Stimulated activated effector memory CD8-positive, alpha-beta T cell treated with anti-CD3 and anti-CD28 coated beads, Interleukin-12 subunit alpha, Interleukin-12 subunit beta, amount 100 ng/mL, for 72 hours (primary cell): Measurements from ENCODE around the gene PPHLN1.

Experiments
- ATAC-seq: fragments of 150-1000 bp; cut with Tn5 transposase; 2 replicates; pipeline ENCODE4 v1.10.0; 2021
- DNase-seq, 2 donors: peaks; one replicate each; pipeline ENCODE4 v3.0.0; 2021 to 2022; ENCODE audit warnings: low spot score in 2 of 2
- H3K27ac Mint-ChIP-seq: one replicate; pipeline ENCODE4 v1.8.0; 2022; ENCODE audit warnings: mild to moderate bottlenecking, mixed read lengths
- H3K36me3 Mint-ChIP-seq: one replicate; pipeline ENCODE4 v1.8.0; 2022; ENCODE audit warnings: mild to moderate bottlenecking, mixed read lengths
- H3K4me1 Mint-ChIP-seq: one replicate; pipeline ENCODE4 v1.8.0; 2022; ENCODE audit warnings: mixed read lengths
- H3K4me3 Mint-ChIP-seq: one replicate; pipeline ENCODE4 v1.8.0; 2022; ENCODE audit warnings: mild to moderate bottlenecking, mixed read lengths
- H3K9me3 Mint-ChIP-seq: one replicate; pipeline ENCODE4 v1.8.0; 2022; ENCODE audit warnings: mixed read lengths

The PPHLN1 gene, protein sequence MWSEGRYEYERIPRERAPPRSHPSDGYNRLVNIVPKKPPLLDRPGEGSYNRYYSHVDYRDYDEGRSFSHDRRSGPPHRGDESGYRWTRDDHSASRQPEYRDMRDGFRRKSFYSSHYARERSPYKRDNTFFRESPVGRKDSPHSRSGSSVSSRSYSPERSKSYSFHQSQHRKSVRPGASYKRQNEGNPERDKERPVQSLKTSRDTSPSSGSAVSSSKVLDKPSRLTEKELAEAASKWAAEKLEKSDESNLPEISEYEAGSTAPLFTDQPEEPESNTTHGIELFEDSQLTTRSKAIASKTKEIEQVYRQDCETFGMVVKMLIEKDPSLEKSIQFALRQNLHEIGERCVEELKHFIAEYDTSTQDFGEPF

DNA sequence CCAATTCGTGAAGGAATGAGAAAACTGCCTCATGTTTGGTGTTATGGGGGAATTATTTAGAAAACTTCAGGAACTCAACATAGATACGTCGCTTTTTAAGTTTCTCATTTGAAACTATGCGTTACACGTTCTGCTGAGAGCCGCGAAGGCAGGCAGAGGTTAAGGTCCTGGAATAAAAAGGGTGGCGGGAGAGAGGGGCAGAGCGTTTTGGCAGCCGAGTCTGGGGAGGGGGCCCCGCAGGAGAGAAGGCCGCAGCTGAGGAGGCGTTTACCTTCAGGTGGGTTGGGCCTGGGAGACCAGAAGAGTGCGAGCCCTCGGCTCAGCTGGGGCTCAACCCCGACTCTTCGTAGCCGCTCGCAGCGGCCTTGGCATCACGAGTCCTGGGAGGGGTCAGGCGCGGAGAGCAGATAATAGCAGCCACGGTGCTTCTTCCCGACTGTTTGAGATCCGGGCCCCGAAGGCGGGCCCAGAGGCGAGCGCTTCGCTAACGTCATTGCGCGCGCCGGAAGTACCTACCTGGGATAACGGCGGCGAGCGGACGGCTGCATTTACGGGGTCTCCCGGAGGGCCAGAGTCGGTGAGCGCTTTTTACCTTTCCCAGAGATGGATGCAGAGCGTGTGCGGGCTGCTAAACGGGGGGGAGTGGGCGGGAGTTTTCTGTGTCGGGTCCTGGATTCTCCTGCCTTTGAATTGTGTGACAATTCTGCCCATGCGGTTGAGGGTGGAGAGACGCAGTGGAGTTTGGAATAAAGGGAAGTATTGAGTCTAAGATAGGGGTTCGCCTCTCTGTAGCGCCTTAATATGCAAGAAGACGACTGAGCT is at the start of gene PPHLN1, which contains the start of gene ZCRB1:
Gene PPHLN1 (plus strand): TSS at position 515 of the 822 bp plus-strand sequence. CDS start 9,736 bp downstream, outside the sequence.
Gene ZCRB1 (minus strand): TSS at position 442 of the 822 bp plus-strand sequence. CDS start 1,992 bp downstream, outside the sequence.
- ATAC-seq (peak; percentile 98), DNase-seq (peak; percentile 58 to 86)
- Mint-ChIP-seq H3K27ac (peak within 1 kb of the TSS; percentile 98), H3K9me3 (no peaks in the 10 kb centered on the region), H3K4me1 (peaks cover 42% of the 10 kb centered on the region), H3K4me3 (peak within 1 kb of the TSS; percentile 98), H3K36me3 (peaks cover 54% of the 10 kb centered on the region)

DNA sequence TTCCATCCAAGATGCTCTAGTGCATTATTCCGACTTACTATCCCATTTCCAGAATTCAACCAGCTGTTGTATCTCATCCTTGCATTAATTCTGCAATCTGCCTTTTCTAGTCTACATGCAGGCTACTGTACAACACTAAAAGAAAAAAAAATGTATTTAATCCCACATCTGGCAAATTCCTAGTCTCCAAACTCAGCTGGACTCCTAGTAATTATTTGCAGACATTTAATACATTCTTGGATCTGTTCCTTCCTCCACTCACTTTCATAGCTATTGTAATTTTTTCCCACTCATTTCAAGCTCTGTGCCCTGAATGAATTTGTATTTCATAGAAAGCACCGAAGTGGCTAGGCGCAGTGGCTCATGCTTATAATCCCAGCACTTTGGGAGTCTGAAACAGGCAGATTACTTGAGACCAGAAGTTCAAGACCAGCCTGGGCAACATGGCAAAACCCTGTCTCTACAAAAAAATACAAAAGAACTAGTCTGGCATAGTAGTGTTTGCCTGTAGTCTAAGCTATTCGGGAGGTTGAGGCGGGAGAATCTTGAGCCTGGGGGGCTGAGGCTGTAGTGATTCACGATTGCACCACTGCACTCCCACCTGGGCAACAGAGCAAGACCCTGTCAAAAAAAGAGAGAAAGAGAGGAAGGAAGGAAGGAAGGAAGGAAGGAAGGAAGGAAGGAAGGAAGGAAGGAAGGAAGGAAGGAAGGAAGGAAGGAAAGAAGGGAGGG is 48.4 kb upstream of the PPHLN1 start:
- ATAC-seq = no peak
- Mint-ChIP-seq H3K9me3 (no peaks in the 10 kb centered on the region), H3K27ac (no peak overlapping the region), H3K4me3 (no peak overlapping the region), H3K4me1 (no peaks in the 10 kb centered on the region), H3K36me3 (no peaks in the 10 kb centered on the region)
- no peak for DNase-seq

DNA sequence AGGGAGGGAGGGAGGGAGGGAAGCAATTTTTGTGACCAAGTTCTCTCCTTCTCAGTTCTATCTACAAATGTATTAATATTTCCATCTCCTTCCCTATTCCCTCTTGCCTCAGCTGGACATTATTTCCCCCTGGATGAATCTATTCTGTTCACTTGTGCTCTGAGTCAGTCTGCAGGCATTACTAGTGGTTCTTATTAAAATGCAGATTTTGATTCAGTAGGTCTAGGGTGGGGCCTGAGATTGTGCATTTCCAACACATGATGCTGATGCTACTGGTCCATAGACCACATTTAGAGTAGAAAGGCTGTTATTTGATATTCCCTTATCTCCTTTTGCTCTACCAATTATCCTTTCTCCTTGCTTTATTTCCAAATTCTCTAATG is 47.8 kb upstream of the PPHLN1 start:
- DNase-seq (no peak), ATAC-seq (no peak)
- no peaks in the 10 kb centered on the region for H3K9me3 Mint-ChIP-seq
- H3K4me1 Mint-ChIP-seq = no peaks in the 10 kb centered on the region
- H3K27ac Mint-ChIP-seq = no peak overlapping the region
- H3K36me3 Mint-ChIP-seq = no peaks in the 10 kb centered on the region
- H3K4me3 Mint-ChIP-seq = no peak overlapping the region

DNA sequence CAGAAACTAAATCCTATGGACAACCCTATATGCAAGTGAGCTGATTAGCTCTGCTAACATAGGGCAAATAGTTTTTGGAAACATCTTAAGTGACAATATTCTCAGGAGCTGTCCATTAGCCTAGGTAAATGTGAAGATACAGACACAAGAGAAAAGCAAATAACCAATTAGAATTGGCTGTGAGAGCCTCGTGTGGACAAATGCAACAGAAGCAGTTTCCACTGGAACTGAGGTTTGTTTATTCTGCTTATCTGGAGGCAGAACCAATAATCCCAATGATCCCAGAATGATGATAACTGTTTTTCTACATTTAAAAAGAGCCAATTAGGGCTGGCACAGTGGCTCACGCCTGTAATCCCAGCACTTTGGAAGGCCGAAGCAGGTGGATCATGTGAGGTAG is 44.7 kb upstream of the PPHLN1 start:
- DNase-seq = no peak
- Mint-ChIP-seq H3K4me3 (no peak overlapping the region), H3K27ac (no peak overlapping the region), H3K4me1 (no peaks in the 10 kb centered on the region), H3K9me3 (no peaks in the 10 kb centered on the region), H3K36me3 (no peaks in the 10 kb centered on the region)
- ATAC-seq = no peak

DNA sequence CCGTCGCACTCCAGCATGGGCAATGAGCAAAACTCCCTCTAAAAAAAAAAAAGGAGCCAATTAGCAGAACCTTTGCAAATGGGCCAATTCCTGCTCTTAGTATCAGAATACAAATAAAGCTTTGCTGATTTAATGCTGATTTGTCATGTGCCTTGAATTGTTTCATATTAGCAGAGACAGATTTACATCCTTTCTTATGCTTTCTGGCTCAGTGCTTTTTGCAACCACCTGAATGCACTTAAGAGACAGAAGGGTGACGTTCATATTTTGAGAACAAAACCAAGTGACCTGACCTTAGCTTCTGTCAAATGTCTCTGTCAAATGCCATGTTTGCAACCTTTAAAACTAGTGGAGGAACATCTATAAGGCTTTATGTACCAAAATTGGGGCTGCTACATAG is 44.1 kb upstream of the PPHLN1 start:
- Mint-ChIP-seq H3K4me3 (no peak overlapping the region), H3K9me3 (no peaks in the 10 kb centered on the region), H3K4me1 (no peaks in the 10 kb centered on the region), H3K27ac (no peak overlapping the region), H3K36me3 (no peaks in the 10 kb centered on the region)
- no peak for DNase-seq
- ATAC-seq = no peak

DNA sequence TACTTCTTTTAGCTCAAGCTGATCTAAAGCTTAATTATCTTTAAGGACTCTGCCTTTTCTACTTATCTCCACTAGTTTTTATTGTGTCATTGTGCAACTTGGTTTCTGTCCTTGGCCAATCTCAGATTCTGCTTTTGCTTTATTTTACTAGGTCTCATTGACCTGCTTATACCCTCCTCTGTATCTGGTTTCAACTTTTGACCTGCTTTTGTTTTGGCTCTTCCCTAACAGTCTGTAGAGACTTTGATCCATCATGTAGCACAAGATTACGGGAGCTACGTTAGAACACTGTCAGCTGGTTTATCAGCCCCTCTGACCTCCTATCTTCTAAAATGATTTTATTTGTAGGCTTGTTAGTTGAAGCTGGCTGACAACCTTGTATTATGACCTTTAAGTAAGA is 43.7 kb upstream of the PPHLN1 start:
- no peak for DNase-seq
- Mint-ChIP-seq H3K36me3 (no peaks in the 10 kb centered on the region), H3K9me3 (no peaks in the 10 kb centered on the region), H3K4me1 (no peaks in the 10 kb centered on the region), H3K4me3 (no peak overlapping the region), H3K27ac (no peak overlapping the region)
- ATAC-seq = no peak

DNA sequence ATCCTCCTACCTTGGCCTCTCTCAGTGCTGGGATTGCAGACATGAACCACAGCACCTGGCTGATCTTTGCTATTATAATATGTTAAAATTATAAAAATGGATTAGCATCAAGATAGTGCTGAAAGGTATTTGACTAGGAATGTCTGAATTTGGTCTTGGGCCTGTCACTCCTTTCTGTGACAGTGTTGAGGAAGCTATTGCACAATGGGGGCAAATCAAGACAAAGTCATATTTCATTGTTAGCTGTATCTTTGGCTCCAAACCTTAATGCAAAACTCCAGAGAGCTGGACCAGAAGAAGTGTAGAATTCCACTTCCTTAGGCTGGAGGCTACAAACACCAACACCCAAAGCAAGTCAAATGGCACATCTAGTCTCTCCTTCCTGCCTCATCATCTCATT is 42.2 kb upstream of the PPHLN1 start:
- ATAC-seq = no peak
- H3K9me3 Mint-ChIP-seq = no peaks in the 10 kb centered on the region
- no peak for DNase-seq
- no peaks in the 10 kb centered on the region for H3K36me3 Mint-ChIP-seq
- no peak overlapping the region for H3K27ac Mint-ChIP-seq
- H3K4me3 Mint-ChIP-seq = no peak overlapping the region
- no peaks in the 10 kb centered on the region for H3K4me1 Mint-ChIP-seq

DNA sequence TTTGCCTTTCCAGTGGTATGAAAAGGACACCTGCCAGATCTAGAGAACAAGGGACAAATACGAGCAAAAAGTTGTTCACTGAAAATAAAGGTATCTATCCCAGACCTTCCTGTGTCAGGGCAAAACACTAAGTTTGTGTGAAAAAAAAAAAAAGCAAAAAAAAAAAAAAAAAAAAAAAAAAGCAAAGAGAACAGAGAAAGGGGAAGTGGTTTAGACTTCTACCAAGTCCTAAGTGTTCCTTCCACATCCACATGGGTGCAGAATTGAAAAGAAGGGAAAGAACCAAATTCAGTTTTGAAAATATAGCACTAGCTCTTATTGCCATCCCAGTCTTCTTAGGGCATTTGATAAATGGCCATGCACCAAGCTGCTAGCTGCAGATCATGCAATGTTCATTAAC is 41.8 kb upstream of the PPHLN1 start:
- Mint-ChIP-seq H3K4me3 (no peak overlapping the region), H3K9me3 (no peaks in the 10 kb centered on the region), H3K27ac (no peak overlapping the region), H3K36me3 (no peaks in the 10 kb centered on the region), H3K4me1 (no peaks in the 10 kb centered on the region)
- ATAC-seq (no peak), DNase-seq (no peak)

DNA sequence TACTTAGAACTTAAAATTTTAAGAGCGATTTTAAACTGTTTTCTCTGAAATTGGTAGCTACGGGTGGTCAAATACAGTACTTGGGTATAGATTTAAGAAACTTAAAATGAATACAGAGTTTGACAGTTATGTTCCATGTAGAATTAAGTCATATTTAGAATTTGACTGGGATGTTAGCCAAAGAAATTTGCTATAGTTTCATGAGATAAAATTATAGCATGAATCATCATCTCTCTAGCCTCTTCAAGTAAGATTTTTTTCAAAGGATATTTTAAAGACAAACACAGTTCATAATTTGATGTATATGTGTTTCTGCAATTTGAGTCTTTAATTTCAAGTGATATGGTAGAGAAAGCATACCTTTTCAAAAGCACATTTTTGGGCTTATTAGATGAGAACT is 41.1 kb upstream of the PPHLN1 start:
- no peak overlapping the region for H3K4me3 Mint-ChIP-seq
- no peak overlapping the region for H3K27ac Mint-ChIP-seq
- H3K9me3 Mint-ChIP-seq = no peaks in the 10 kb centered on the region
- DNase-seq = no peak
- no peaks in the 10 kb centered on the region for H3K36me3 Mint-ChIP-seq
- H3K4me1 Mint-ChIP-seq = no peaks in the 10 kb centered on the region
- no peak for ATAC-seq

DNA sequence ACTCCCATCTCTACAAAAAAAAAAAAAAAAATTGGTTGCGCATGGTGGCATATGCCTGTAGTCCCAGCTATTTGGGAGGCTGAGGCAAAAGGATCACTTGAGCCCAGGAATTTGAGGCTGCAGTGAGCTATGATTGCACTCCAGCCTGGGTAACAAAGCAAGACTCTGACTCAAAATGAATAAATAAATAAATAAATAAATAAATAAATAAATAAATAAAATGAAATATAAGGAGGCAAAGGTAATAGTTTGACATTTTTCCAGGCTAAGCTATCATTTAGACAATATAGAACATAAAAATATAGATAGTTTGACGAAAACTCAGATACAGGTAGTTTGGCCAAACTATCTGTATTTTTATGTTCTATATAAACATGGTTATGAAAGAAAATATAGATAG is 40.5 kb upstream of the PPHLN1 start:
- H3K4me3 Mint-ChIP-seq = no peak overlapping the region
- H3K36me3 Mint-ChIP-seq = no peaks in the 10 kb centered on the region

DNA sequence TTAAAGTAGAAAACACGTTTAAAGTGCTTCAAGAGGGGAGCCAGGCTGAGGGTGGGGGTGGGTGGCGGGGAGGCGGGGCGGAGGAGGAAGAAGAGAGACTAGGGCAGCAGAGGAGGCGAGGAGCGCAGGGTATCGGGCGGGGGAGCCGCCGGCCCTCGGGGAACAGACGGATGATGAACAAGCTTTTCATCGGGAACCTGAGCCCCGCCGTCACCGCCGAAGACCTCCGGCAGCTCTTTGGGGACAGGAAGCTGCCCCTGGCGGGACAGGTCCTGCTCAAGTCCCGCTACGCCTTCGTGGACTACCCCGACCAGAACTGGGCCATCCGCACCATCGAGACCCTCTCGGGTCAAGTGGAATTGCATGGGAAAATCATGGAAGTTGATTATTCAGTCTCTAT is 39.2 kb upstream of the PPHLN1 start:
- no peak overlapping the region for H3K4me3 Mint-ChIP-seq
- no peak overlapping the region for H3K27ac Mint-ChIP-seq
- DNase-seq = no peak
- H3K4me1 Mint-ChIP-seq = no peaks in the 10 kb centered on the region
- H3K36me3 Mint-ChIP-seq = no peaks in the 10 kb centered on the region
- H3K9me3 Mint-ChIP-seq = no peaks in the 10 kb centered on the region
- no peak for ATAC-seq

More for the DNA sequence above, 40.5 kb upstream of the PPHLN1 start:
- Mint-ChIP-seq H3K4me1 (no peaks in the 10 kb centered on the region), H3K27ac (no peak overlapping the region), H3K9me3 (no peaks in the 10 kb centered on the region)
- DNase-seq (no peak), ATAC-seq (no peak)

DNA sequence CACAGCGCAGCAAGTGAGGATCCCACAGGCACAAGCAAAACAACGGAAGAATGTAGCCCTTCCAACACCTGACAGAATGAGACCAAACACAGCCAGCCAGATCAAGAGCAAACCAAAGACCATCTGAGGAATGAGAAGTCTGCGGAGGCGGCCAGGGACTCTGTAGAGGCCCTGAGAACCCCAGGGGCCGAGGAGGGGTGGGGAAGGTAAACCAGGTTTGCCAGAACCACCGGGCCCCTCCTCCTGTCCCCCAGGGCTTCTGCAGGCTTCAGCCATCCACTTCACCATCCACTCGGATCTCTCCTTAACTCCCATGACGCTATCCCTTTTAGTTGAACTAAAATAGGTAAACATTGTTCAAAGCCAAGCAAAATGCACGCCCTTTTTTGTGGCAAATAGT is 37.4 kb upstream of the PPHLN1 start:
- no peak overlapping the region for H3K4me3 Mint-ChIP-seq
- no peaks in the 10 kb centered on the region for H3K4me1 Mint-ChIP-seq
- no peaks in the 10 kb centered on the region for H3K9me3 Mint-ChIP-seq

DNA sequence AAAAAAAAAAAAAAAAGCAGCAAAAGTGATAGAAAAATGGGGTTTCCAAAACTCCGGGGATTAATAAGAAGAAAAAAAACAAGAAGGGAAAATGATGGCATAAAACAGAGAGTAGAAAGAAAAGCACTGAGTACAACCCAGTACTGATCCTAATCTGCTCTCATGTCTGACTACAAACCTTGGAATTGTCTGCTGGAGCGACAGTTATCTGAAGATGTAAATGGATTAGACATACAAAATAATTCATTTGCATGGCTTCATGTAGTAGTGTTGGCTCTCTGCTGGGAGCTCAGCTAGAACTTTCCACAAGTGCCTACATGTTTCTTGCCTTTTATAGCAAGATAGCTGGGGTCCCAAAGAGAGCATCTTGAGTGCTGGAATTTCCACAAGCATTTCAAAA is 34.3 kb upstream of the PPHLN1 start:
- ATAC-seq (no peak), DNase-seq (no peak)
- no peaks in the 10 kb centered on the region for H3K36me3 Mint-ChIP-seq
- H3K27ac Mint-ChIP-seq = no peak overlapping the region
- no peaks in the 10 kb centered on the region for H3K4me1 Mint-ChIP-seq
- no peak overlapping the region for H3K4me3 Mint-ChIP-seq
- H3K9me3 Mint-ChIP-seq = no peaks in the 10 kb centered on the region

More for the DNA sequence above, 37.4 kb upstream of the PPHLN1 start:
- Mint-ChIP-seq H3K27ac (no peak overlapping the region), H3K36me3 (no peaks in the 10 kb centered on the region)
- ATAC-seq (no peak), DNase-seq (no peak)

DNA sequence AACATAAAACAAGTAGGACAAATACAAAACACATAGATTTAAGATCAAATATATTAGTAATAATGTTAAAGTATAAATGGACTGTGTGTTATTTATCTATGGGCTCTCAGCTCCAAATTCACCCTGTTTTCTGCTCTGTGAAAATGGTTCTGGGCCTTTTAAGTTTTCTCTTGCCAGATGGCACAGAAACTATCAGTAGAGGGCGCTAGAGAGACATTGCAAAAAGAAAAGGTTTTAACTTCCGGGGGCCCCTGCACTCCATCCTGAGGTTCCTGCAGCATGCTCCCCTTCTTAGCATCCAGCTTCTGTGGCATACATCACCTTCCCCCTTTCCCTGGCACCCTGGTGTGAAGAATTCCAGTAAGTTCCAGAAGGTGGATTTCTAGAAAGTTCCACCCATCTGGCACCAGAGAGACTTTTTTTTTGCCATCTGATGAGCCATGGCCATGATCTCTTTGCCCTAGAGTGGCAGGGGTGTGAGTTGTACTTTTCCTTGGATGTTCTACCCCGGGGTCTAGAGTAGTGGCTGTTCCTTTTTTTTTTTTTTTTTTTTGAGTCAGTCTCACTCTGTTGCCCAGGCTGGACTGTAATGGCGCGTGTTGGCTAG is 29.4 kb upstream of the PPHLN1 start:
- Mint-ChIP-seq H3K27ac (no peak overlapping the region), H3K36me3 (peaks cover 13% of the 10 kb centered on the region), H3K4me1 (peaks cover 19% of the 10 kb centered on the region), H3K9me3 (no peaks in the 10 kb centered on the region), H3K4me3 (no peak overlapping the region)
- no peak for ATAC-seq
- no peak for DNase-seq

DNA sequence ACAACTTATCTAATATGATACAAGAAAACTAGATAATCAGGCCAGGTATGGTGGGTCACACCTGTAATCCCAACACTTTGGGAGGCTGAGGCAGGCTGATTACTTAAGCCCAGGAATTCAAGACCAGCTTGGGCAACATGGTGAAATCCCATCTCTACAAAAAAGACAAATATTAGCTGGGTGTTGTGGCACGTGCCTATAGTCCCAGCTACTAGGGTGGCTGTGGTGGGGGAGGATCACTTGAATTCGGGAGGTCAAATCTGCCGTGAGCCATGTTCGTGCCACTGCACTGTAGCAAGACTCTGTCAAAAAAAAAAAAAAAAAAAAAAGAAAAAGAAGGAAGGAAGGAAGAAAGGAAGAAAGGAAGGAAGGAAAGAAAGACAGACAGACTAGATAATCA is 27.1 kb upstream of the PPHLN1 start:
- no peak for ATAC-seq
- Mint-ChIP-seq H3K27ac (peak overlapping the region; percentile 84), H3K4me3 (peak overlapping the region; percentile 58), H3K36me3 (peaks cover 13% of the 10 kb centered on the region), H3K9me3 (no peaks in the 10 kb centered on the region), H3K4me1 (peaks cover 19% of the 10 kb centered on the region)
- no peak for DNase-seq
